ENCODE measurements around the gene ANKH.
A peak's percentile ranks its signal among the peaks of the same experiment; 100 is the strongest.
"Not testable (repeated sequence)": the region's sequence is repeated elsewhere in the genome, so short reads cannot be mapped to it uniquely, and the experiment has no call there.

ANKH gene

DNA sequence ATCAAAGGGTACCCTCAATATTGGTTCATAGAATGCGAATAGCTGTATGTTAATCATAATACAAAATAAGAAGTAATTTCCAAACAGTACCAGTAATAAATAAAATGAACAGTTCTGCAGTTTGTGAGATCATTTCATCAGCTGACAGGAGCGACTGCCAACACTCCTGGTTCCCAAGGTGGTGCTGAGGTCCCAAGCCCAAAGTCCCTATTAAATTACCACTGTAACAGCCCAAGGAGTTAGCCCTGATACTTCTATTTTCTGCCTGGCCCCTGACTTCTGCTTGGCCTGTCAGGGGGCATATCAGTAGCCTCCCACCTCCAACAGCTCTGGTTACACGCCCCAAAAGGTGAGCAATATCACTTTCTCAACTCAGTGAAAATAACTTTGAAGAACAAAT lies 47.1 kb downstream of the ANKH start:
- DNase-seq: no peak

DNA sequence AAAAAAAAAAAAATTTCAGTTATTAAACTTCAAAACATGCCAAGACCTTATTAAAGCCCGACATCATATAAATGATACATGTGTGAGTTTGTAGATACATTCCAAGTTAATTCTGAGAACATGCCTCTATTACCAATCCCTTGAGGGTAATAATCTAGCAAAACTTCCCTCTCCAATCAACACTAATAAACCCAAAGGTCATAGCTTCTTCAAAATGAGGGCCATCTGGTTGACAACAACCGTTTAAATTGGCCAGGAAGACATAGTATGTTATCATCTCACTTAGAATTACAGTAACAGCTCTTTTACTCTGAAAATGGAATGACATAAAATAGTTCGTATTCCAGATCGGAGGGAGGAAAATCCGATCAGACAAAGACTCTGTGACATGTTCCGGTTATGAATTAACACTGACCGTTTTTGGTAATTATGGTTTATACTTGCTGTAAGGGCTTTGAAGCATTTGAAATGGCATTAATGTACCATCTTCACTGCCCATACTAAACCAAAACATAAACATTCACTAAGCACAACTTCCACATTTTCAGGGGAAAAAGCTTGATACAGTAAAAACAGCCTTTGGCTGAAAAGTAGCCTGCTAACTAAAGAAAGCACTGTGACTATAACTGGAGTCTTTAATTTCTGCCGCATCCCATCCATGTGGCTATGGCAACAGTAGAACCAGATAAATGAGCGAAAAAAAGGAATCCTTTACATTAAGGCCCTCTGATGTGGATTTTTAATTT lies 50.3 kb downstream of the ANKH start:
- DNase-seq: peak; percentile 19

- no peak for DNase-seq
These were observed 52.4 kb downstream of the ANKH start for GRCh38 chr5:14818931-14819790.

- DNase-seq: not testable (repeated sequence)
These were observed 53.8 kb downstream of the ANKH start for GRCh38 chr5:14817762-14818136.

- peak; percentile 79 for DNase-seq
These were observed 54.4 kb downstream of the ANKH start for GRCh38 chr5:14816999-14817761.

DNA sequence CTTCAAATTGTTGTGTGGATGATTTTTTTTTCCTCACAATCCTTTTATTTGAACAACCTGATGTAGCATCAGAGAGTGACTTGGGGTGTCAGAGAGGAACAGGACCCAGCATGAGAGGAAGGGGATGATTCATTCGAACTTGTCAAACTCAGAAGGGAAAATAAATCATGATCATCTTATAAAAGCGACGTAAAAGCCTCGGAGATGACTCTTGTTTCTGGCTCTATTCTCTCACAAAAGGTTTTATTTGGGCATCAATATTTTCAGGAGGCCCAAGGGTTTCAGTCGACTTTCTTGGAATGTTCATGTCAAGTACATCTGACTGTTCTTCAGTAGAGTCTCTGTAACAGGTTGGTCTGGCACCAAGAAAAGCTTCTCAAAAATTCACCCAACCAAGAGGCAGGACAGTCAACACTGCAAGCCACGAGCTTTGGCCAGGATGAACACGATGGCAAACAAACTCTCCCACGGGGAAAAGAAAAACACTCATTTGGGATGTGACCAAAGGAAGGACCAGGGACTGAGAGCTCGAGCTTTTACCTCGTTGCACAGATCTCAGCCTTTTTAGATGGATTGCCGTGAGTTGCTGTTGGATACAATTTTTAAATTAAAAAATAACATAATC lies 55.1 kb downstream of the ANKH start:
- no peak for DNase-seq

- no peak for DNase-seq
These were observed 57.8 kb downstream of the ANKH start for GRCh38 chr5:14813747-14814146.

- DNase-seq: no peak
These were observed 59.4 kb downstream of the ANKH start for GRCh38 chr5:14812166-14812565.

GRCh38 chr5:14810928-14811572 lies 60.5 kb downstream of the ANKH start:
- DNase-seq: no peak

DNA sequence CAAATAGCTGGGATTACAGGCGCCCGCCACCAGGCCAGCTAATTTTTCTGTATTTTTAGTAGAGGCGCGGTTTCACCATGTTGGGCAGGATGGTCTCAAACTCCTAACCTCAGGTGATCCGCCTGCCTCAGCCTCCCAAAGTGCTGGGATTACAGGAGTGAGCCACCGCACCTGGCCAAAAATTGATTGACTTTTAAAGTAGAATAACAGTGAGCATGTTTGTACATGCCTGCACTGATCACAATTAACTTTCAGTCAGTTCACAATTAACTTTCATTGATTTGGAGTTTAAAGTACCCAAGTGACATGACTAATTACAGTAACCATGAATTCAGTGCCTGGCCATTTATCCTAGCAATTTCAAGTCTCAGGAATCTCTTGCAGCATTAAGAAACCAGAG lies 61.3 kb downstream of the ANKH start:
- no peak for DNase-seq

DNA sequence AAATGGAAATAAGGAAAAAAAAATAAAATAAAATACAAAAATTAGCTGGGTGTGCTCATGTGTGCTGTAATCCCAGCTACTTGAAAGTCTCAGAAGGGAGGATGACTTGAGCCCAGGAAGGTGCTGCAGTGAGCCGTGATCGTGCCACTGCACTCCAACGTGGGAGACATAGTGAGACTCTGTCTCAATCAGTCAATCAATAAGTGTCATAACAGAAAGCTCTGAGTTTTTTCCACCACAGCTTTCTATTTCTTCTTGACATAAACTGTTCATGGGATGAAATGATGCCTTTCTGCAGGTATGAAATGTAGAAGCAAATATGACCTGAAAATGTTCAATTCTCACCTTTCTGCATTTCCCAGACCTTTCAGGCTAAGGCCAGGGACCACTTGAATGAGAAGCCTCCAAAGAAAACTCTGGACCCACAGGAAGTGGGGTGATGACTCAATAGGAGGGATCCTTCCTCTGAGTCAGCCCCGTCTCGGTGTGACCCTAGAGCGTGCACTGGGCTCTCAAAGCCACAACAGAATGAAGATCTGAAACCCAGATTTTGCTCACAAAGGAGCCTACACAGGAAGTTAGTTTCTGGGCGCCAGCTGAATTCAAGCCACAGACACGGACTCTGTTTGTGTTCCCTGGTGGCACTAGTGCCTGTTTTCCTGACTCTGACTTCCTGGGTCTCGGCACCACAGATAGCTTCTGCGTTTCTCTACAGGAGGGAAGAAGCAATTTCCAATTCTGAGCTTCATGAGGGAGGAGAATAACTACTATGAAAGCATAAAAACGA lies 62.0 kb downstream of the ANKH start:
- no peak for DNase-seq

DNA sequence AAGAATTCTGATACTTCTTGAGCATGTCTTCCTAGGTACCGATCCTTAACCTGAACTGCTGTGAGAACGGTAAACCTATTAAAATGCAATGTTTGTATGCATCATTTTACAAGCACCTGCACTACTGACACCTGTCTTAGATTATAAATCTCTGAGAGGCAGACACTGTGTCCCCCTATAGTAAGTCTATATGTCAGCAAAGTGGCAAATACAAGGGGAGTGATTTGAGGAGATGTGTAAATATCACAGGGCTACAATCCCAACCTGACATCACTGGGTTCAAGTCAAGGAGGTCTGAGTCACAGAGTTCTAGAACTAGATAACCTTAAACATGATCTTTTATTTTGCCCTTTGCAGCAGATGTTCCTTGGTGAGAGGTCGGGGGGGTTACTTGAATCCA lies 64.1 kb downstream of the ANKH start:
- no peak for DNase-seq

DNA sequence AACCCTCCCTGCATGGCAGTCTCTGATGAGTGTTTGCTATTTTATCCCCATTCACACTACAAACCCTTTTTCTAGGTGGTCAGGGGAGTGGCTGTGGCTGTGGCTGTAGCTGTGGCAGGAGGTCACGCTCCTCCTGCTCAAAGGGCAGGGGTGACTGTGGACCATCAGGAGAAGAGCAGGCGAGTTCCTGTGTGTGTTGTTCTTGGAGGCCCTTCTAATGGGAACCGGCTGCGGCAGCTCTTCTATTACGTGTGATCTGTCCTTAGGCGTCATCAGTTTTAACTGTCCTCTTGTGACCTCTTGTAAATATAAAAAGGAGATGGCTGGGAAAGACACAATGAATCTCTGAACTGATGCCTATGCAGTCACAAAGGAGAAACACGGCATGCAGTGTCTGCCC lies 65.1 kb downstream of the ANKH start:
- peak; percentile 23 for DNase-seq

DNA sequence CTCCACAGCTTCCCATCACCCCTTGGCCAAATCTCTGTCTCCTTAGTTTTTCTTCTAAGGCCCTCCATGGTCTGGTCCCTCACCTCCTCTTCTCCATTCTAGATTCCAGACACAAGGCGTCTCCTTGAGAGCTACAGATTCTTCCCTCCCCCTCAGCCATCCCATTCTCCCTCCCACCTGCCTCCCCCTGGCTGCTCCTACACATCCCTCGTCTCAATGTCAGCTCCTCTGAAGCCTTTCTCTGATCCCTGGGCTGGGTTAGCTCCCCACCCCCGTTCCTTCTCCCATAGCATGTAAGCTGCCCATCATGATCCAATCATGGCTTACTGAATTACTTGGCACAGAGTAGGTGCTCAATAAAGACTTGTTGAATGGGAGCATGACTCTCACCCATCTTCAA lies 69.0 kb downstream of the ANKH start:
- no peak for DNase-seq

GRCh38 chr5:14801792-14802191 lies 69.8 kb downstream of the ANKH start:
- DNase-seq: no peak

GRCh38 chr5:14797385-14797784 lies 74.2 kb downstream of the ANKH start:
- DNase-seq: not testable (repeated sequence)

- no peak for DNase-seq
These were observed 76.9 kb downstream of the ANKH start for GRCh38 chr5:14794583-14795230.

DNA sequence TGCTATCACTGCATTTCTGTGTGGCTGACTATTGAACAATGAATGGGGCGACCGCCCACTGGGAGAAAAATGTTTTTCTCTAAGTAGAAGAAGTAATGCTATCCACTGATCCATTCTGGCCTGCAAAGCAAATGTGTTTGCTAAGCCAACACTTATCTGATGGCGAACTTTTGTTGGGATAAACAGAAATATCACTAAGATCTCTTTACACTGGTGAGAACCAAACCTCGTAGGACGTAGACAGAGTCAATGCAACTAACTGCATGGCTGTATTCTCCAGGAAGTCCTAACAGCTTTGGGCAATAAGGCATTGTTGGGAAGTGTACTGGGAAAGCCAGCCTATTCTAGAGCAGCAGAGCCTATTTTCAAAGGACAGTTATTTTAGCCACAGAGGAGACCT lies 77.7 kb downstream of the ANKH start:
- no peak for DNase-seq

- no peak for DNase-seq
These were observed 80.7 kb downstream of the ANKH start for GRCh38 chr5:14790911-14791310.

- DNase-seq: no peak
These were observed 81.4 kb downstream of the ANKH start for GRCh38 chr5:14790220-14790619.
